ENCODE results near the gene PTGIS. TPM values are rescaled to one million over a fixed set of nuclear protein-coding genes. Genes with fewer than 3 reads are reported as not detected.
A peak's percentile ranks its signal among the peaks of the same experiment; 100 is the strongest.

PTGIS gene
- total RNA-seq, 1 donor from 2014 or later, result 43.6 TPM

DNA sequence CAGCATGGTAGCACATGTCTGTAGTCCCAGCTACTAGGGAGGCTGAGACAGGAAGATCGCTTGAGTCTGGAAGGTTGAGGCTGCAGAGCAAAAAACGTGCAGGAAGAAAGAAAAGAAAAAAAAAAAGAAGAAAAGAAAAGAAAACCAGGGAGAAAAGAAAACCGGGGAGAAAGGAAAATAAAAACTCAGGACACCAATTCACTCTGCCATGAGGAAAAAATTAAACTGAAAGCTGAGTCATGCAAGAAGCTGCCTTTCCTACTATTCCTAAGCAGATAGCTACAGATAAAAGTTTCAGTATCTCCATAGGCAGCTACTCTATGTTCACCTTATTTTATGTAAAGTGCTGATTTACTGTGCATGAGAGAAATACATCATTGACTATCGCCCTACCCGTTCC lies 10.5 kb downstream of the PTGIS start:
- DNase-seq (ENCODE audit: low spot score), result no peak
- peaks cover 45% of the 10 kb centered on the region for H3K27me3 Mint-ChIP-seq (ENCODE audit: insufficient read depth)
- H3K27ac Mint-ChIP-seq, result no peak overlapping the region

DNA sequence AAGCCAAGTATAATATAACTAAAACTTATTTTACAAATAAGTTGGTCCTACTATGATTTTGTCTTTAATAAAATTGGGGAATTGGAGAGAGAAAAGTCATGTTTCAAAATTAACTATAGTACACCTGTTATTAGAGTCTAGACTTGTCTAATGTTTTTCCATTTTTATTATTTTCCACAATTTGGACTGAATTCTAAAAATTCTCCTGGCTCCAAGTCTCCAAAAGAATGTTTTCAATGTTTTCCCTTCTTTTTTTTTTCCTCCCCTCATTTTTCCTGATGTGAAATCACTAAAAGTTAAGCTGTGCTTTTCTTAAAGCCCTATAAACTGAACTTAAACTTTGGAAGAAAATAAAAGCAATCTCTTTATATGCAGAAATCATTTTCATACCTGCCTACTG lies 11.3 kb downstream of the PTGIS start:
- no peak overlapping the region for H3K4me3 Mint-ChIP-seq
- intact Hi-C loops (cut with micrococcal nuclease), result no loop called here
- H3K36me3 Mint-ChIP-seq (ENCODE audit: low read depth), result peaks cover 18% of the 10 kb centered on the region
- H3K27me3 Mint-ChIP-seq (ENCODE audit: insufficient read depth), result peaks cover 45% of the 10 kb centered on the region
- peaks cover 23% of the 10 kb centered on the region for H3K4me1 Mint-ChIP-seq (ENCODE audit: low read depth)
- no peak for DNase-seq (ENCODE audit: low spot score)
- peaks cover 10% of the 10 kb centered on the region for H3K9me3 Mint-ChIP-seq
- no peak overlapping the region for H3K27ac Mint-ChIP-seq

More for the DNA sequence above, 10.5 kb downstream of the PTGIS start:
- Mint-ChIP-seq H3K4me3 (no peak overlapping the region), H3K4me1 (ENCODE audit: low read depth) (peaks cover 23% of the 10 kb centered on the region), H3K36me3 (ENCODE audit: low read depth) (peaks cover 16% of the 10 kb centered on the region), H3K9me3 (peaks cover 10% of the 10 kb centered on the region)
- intact Hi-C loops (cut with micrococcal nuclease), result no loop called here

DNA sequence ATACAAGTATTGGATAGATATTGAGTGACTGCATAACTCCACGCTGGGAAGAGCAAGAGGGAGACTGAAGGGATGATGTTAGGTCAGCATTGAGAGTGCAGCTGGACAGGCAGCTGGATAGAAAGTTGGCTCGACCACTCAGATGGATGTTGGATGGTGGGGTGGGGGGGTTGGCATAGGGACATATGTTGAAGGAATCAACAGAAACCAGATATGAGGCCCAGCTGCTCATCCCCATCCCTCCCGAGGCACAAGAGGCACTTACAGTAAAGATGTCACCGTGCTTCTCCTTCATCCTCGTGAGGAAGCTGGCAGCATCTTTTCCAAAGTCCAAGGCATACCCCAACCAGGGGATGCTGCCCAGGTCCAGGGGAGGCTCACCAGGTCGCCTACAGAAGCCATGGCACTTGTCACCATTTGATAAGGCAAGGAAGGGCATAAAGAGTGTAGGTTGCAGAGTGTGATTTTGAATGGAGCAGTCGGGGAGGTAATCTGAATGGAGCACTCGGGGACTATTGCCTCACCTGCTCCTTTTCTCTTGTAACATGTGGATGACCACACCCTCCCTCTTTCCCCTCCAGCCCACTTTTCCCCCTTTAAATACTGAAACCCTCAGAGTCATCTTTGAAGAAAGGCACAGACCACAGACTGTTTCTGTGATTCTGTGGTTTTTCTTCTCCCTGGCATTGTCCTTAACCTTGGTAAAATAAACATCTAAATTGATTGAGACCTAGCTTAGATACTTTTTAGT lies 18.0 kb downstream of the PTGIS start:
- no peak overlapping the region for H3K4me3 Mint-ChIP-seq
- H3K9me3 Mint-ChIP-seq, result peaks cover 8% of the 10 kb centered on the region
- DNase-seq (ENCODE audit: low spot score), result no peak
- peaks cover 28% of the 10 kb centered on the region for H3K36me3 Mint-ChIP-seq (ENCODE audit: low read depth)
- H3K4me1 Mint-ChIP-seq (ENCODE audit: low read depth), result no peaks in the 10 kb centered on the region
- intact Hi-C loops (cut with micrococcal nuclease), result no loop called here
- peaks cover 8% of the 10 kb centered on the region for H3K27me3 Mint-ChIP-seq (ENCODE audit: insufficient read depth)
- peak overlapping the region; percentile 46 for H3K27ac Mint-ChIP-seq

DNA sequence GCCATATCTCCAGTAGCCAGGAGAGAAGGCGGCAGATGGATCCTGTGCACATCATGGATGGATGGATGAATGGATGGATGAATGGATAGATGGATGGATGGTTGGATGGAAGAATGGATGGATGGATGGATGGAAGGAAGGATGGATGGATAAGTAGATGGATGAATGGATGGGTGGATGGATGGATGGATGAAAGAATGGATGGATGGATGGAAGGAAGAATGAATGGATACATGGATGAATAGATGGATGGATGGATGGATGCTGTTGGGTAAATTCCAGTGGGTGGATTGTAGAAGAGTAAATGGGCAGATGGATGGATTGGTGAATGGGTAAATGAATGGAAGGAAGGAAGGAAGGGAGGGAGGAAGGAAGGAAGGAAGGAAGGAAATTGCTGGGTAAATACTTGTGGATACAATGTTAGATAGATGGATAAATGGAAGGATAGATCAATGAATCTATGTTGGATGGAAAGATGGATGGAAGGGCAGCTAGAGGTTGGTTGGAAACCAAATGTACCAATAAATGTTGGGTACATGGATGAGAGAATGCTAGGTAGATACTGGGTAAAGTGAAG lies 19.5 kb downstream of the PTGIS start:
- Mint-ChIP-seq H3K9me3 (peaks cover 8% of the 10 kb centered on the region), H3K27ac (no peak overlapping the region), H3K27me3 (ENCODE audit: insufficient read depth) (peaks cover 2% of the 10 kb centered on the region), H3K4me3 (no peak overlapping the region), H3K36me3 (ENCODE audit: low read depth) (peaks cover 42% of the 10 kb centered on the region), H3K4me1 (ENCODE audit: low read depth) (peaks cover 6% of the 10 kb centered on the region)
- DNase-seq (ENCODE audit: low spot score), result no peak
- intact Hi-C loops (cut with micrococcal nuclease), result no loop called here

DNA sequence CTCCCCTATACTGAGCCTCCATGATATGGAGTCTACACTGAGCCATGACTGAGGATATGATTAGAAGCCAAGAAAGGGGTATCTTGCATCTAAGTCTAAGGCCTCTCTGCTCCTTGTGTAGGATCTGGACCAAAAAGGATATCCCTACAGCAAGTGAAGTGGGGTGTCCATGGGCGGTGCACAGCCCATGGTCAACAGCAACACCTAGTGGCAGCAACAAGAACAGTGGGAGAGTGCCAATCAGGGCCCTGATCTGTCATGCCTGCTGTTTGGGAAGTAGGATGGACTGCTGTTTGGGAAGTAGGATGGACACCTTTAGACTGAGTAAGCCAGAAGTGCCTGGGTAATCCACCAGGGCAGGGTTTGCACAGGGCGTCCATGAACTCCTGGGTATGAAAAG lies 22.4 kb downstream of the PTGIS start:
- no peak overlapping the region for H3K4me3 Mint-ChIP-seq
- intact Hi-C loops (cut with micrococcal nuclease), result no loop called here
- H3K36me3 Mint-ChIP-seq (ENCODE audit: low read depth), result peaks cover 43% of the 10 kb centered on the region
- peaks cover 2% of the 10 kb centered on the region for H3K27me3 Mint-ChIP-seq (ENCODE audit: insufficient read depth)
- peaks cover 26% of the 10 kb centered on the region for H3K4me1 Mint-ChIP-seq (ENCODE audit: low read depth)
- DNase-seq (ENCODE audit: low spot score), result no peak
- H3K9me3 Mint-ChIP-seq, result peaks cover 8% of the 10 kb centered on the region
- peak overlapping the region; percentile 57 for H3K27ac Mint-ChIP-seq

DNA sequence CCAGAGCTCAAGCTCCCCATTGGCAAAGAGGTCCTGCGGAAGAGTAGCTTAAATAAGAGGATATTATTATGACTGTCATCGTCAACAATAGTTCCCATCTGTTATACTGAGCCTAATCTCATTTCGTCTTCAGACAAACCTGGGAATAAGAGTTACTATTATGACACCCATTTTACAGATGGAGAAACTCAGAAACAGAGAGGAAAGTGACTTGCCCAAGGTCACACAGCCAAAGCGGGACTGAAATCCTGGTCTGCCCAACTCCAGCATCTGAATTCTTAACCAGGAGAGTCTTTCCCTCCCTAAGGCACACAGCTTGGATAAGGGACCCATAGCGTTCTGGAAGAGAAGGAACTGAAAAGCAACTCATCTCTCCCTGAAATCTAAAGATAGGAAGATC lies 23.4 kb downstream of the PTGIS start:
- DNase-seq (ENCODE audit: low spot score), result no peak
- intact Hi-C loops (cut with micrococcal nuclease), result loop anchor here (5.0 kb wide), 1 partner anchor 383 kb away; no protein-coding TSS in a partner anchor
- peaks cover 44% of the 10 kb centered on the region for H3K36me3 Mint-ChIP-seq (ENCODE audit: low read depth)
- H3K27me3 Mint-ChIP-seq (ENCODE audit: insufficient read depth), result peaks cover 2% of the 10 kb centered on the region
- H3K9me3 Mint-ChIP-seq, result peaks cover 8% of the 10 kb centered on the region
- H3K4me1 Mint-ChIP-seq (ENCODE audit: low read depth), result peaks cover 26% of the 10 kb centered on the region
- no peak overlapping the region for H3K27ac Mint-ChIP-seq
- no peak overlapping the region for H3K4me3 Mint-ChIP-seq

DNA sequence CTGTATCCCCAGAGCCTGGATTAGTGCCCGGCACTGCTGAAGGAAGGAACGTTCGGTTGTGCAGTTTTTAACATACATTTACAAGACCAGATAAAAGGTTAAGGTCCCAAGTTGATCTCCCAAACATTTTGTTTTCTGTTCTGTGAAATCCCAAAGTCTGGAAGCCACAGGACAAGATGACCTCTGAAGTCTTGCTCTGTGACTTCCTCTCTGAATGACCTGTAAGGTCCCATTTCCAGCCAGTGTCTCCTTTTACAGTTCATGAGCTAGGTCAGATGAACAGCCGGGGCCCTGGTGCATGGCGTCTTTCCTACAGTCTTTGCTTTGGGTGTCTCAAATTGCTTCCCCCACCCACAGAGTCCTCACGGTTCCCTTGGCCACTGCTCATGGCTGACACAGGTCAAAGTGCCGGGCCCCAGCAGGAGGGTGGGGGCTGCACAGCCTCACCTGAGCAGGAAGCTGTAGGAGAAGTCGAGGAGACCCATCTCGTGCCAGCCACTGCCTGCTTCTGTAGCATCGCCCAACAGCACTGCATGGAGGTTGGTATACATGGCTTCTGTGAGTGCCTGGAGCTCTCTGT lies 24.0 kb downstream of the PTGIS start:
- Mint-ChIP-seq H3K4me3 (no peak overlapping the region), H3K27ac (peak overlapping the region; percentile 18), H3K36me3 (ENCODE audit: low read depth) (peaks cover 47% of the 10 kb centered on the region), H3K4me1 (ENCODE audit: low read depth) (peaks cover 26% of the 10 kb centered on the region), H3K9me3 (peaks cover 8% of the 10 kb centered on the region), H3K27me3 (ENCODE audit: insufficient read depth) (peaks cover 5% of the 10 kb centered on the region)
- intact Hi-C loops (cut with micrococcal nuclease), result loop anchor here (2.0 to 5.0 kb wide), 2 partner anchors 27 to 383 kb away; no protein-coding TSS in a partner anchor
- no peak for DNase-seq (ENCODE audit: low spot score)

DNA sequence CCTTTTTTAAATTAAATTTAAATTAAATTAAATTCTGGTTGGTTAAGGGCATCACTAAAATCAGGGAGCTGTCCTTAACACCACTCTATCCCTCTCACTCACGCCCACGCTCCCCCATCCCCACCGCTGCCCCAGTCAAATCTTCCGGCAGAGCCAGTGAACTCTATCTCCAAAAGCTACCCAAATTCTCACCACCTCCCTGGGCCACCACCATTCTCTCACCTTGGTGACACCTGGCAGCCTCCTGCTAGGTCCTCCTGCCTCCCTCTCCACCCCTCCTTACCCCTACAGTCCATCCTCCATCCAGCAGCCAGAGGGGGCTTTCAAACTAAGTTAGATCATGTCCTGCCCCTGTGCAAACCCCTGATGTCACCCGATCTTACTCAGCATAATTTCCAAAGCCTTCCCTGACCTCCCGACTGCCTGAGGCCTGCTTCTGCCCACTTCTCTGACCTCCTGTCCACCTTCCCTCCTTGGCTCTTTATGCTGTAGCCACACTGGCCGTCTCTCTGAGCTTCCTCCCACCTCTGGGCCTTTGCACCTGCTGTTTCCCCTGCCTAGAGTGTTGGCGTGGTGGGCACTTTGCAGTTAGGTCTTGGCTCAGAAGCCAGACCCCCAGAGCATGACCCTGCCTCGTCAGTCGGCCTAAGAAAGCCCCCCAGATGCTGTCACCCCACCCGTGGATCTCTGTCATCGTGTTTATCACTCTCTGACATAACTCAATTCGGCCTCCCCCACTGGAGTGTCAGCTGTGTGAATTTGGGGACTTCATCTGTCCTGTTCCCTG lies 24.7 kb downstream of the PTGIS start:
- peaks cover 8% of the 10 kb centered on the region for H3K9me3 Mint-ChIP-seq
- H3K4me1 Mint-ChIP-seq (ENCODE audit: low read depth), result peaks cover 26% of the 10 kb centered on the region
- no peak for DNase-seq (ENCODE audit: low spot score)
- peak overlapping the region; percentile 65 for H3K27ac Mint-ChIP-seq
- peak overlapping the region; percentile 2 for H3K4me3 Mint-ChIP-seq
- intact Hi-C loops (cut with micrococcal nuclease), result loop anchor here (2.0 to 5.0 kb wide), 2 partner anchors 28 to 384 kb away; no protein-coding TSS in a partner anchor
- H3K36me3 Mint-ChIP-seq (ENCODE audit: low read depth), result peaks cover 48% of the 10 kb centered on the region
- H3K27me3 Mint-ChIP-seq (ENCODE audit: insufficient read depth), result peaks cover 5% of the 10 kb centered on the region

DNA sequence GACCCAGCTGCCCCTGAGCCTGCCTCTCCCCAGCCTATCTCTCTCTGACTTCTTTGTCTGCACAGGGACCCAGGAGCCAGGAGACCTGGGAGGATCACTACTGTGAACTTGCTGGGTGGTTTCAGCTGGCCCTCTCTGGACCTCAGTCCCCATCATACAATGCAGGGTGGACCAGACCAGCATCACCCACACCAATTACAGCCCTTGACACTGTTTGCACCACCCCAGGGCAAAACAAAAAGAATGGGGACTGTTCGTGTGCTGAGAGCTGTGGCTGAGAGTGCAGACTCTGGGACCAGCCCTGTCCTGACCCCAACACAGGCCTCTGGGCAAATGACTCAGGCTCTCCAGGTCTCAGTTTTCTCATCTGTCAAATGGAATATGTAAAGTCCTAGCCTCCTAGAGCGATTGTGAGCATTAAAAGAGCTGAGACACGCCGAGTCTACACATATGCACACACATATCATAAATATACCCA lies 25.4 kb downstream of the PTGIS start:
- intact Hi-C loops (cut with micrococcal nuclease), result loop anchor here (2.0 to 5.0 kb wide), 2 partner anchors 28 to 385 kb away; no protein-coding TSS in a partner anchor
- Mint-ChIP-seq H3K36me3 (ENCODE audit: low read depth) (peaks cover 49% of the 10 kb centered on the region), H3K4me1 (ENCODE audit: low read depth) (peaks cover 26% of the 10 kb centered on the region), H3K4me3 (peak overlapping the region; percentile 19), H3K27ac (peak overlapping the region; percentile 97), H3K27me3 (ENCODE audit: insufficient read depth) (peaks cover 5% of the 10 kb centered on the region), H3K9me3 (peaks cover 8% of the 10 kb centered on the region)
- DNase-seq (ENCODE audit: low spot score), result no peak

DNA sequence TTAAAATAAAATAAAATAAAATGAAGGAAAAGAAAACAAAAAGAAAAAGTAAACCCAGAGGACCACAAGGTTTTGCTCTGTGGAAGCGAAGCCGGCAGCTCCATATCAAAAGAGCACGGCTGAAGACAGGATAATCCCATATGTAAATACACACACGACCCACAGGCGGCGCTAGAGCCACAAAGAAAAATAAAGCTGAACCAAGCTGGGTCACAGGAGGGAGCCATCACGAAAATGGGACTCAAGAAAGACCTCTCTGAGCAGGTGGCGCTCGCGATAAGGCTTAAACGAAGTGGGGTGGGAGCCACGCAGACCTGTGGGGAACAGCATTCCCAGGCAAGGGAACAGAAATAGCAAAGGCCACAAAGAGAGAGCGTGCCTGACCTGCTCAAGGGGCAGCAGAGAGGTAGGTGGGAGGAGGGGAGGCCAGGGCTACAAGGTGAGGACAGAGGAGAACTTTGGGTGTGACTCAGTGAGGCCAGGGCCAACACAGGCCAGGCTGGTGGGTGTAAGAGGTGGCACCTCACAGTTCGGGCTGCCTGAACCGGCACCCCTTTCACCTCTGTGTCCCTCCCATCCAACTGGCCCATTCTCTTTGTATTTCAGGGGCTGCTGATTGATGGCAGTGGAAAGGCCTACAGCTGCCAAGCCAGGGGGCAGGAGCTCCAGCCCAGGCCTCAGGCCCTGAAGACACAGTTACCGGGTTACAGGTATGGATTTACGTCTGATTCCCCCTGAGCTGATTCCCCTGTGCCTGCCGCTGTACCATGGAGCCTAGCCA lies 26.0 kb downstream of the PTGIS start:
- Mint-ChIP-seq H3K4me1 (ENCODE audit: low read depth) (peaks cover 26% of the 10 kb centered on the region), H3K27ac (peak overlapping the region; percentile 97), H3K4me3 (peak overlapping the region; percentile 19), H3K27me3 (ENCODE audit: insufficient read depth) (peaks cover 5% of the 10 kb centered on the region), H3K36me3 (ENCODE audit: low read depth) (peaks cover 48% of the 10 kb centered on the region), H3K9me3 (peaks cover 8% of the 10 kb centered on the region)
- intact Hi-C loops (cut with micrococcal nuclease), result loop anchor here (1.0 to 5.0 kb wide), 4 partner anchors 29 to 385 kb away; no protein-coding TSS in a partner anchor
- peak; percentile 60 for DNase-seq (ENCODE audit: low spot score)

DNA sequence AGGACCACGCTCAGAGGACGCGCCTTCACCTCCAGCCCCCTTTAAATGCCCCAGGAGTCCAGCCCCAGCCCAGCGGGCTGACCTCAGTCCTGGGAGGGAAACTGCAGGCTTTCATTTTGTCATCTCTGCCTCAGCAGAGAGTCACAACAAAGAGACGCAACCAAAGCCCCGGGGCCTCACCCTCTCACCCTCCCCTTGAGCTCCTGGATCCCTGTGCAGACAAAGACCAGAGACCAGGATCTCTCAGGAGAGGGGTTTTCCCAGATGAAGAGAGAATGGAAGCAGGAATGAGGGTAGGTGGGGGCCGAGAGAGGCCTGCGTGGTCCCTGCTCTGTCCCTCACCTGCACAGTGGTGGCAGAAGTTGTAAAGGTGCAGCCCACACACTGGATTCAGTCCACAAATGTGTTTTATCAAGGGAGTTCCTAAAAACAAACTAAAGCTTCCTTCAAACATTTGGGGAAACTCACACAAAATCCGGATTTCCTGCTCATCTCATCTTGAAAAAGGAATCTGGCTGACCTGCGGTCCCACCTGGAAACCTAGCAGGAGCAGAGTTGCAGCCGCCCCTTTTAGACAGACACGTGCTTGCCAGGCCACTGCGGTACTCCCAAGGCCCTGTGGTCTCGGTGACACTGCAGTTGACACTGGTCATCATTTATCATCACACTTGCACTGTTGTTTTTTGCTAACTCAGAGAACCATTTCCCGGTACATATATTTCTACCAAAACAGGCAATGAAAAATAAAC lies 27.1 kb downstream of the PTGIS start:
- H3K4me3 Mint-ChIP-seq, result no peak overlapping the region
- peaks cover 27% of the 10 kb centered on the region for H3K4me1 Mint-ChIP-seq (ENCODE audit: low read depth)
- peaks cover 5% of the 10 kb centered on the region for H3K27me3 Mint-ChIP-seq (ENCODE audit: insufficient read depth)
- no peak for DNase-seq (ENCODE audit: low spot score)
- no peak overlapping the region for H3K27ac Mint-ChIP-seq
- peaks cover 40% of the 10 kb centered on the region for H3K36me3 Mint-ChIP-seq (ENCODE audit: low read depth)
- intact Hi-C loops (cut with micrococcal nuclease), result loop anchor here (1.0 to 5.0 kb wide), 3 partner anchors 68 to 386 kb away; no protein-coding TSS in a partner anchor
- H3K9me3 Mint-ChIP-seq, result peaks cover 8% of the 10 kb centered on the region

Data from activated T-helper 1 cell treated with anti-CD3 and anti-CD28 coated beads, Interleukin-12 subunit alpha, Interleukin-12 subunit beta, Interleukin-2, Interleukin-4 antibody, amounts not matched to agents 30 ng/mL and 10 ng/mL and 1 ng/mL, durations not matched to agents 14 hours and 24 hours and 36 hours (primary cell).